A673 (cell line): ENCODE results near the gene CMIP.

ENCODE experiments used
- EZH2 ChIP-seq: fragments of 200-600 bp; sonication (generic); IDR thresholded peaks from 2 replicates; pipeline ENCODE4 v1.6.1; 2017; ENCODE audit warnings: borderline replicate concordance, low read depth, mild to moderate bottlenecking, mixed read lengths, antibody characterized with exemption, low read length; ENCODE audit not compliant: poor library complexity, severe bottlenecking
- TF ChIP-seq, protein P1 (sequence below): fragments of 300-800, 200-600 bp; sonication (generic); conservative IDR thresholded peaks from 2 replicates; pipeline ENCODE4 v1.5.1; 2017; ENCODE audit warnings: low read depth, mild to moderate bottlenecking, antibody characterized with exemption, low read length, moderate library complexity, mixed read lengths

DNA sequence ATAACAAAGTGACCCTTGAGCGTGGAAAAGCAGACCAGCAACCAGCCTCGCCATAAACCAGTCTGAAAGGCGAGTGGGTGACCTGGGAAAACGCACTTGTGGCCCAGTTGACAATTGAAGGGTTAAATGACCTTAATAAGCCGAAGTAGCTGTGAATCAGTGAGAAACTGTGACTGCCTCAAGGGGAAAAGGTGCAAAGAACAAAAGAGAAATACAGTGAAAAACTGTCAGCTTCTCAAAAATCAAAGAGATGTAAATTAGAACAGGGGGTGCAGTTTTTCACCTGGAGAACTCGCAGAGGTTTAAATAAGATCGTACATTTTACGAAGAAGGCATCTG, 124.1 kb downstream of the CMIP start:
- TF ChIP-seq, protein P1, sequence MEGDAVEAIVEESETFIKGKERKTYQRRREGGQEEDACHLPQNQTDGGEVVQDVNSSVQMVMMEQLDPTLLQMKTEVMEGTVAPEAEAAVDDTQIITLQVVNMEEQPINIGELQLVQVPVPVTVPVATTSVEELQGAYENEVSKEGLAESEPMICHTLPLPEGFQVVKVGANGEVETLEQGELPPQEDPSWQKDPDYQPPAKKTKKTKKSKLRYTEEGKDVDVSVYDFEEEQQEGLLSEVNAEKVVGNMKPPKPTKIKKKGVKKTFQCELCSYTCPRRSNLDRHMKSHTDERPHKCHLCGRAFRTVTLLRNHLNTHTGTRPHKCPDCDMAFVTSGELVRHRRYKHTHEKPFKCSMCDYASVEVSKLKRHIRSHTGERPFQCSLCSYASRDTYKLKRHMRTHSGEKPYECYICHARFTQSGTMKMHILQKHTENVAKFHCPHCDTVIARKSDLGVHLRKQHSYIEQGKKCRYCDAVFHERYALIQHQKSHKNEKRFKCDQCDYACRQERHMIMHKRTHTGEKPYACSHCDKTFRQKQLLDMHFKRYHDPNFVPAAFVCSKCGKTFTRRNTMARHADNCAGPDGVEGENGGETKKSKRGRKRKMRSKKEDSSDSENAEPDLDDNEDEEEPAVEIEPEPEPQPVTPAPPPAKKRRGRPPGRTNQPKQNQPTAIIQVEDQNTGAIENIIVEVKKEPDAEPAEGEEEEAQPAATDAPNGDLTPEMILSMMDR = no peak
- no peak for TF ChIP-seq EZH2
